ENCODE results near the gene AGMO. TPM values are rescaled to one million over a fixed set of nuclear protein-coding genes. Genes with fewer than 3 reads are reported as not detected.

The AGMO gene
- total and polyA plus RNA-seq, 7 donors: 0.16 to 0.42 (median 0.36) TPM; not detected in 4

DNA sequence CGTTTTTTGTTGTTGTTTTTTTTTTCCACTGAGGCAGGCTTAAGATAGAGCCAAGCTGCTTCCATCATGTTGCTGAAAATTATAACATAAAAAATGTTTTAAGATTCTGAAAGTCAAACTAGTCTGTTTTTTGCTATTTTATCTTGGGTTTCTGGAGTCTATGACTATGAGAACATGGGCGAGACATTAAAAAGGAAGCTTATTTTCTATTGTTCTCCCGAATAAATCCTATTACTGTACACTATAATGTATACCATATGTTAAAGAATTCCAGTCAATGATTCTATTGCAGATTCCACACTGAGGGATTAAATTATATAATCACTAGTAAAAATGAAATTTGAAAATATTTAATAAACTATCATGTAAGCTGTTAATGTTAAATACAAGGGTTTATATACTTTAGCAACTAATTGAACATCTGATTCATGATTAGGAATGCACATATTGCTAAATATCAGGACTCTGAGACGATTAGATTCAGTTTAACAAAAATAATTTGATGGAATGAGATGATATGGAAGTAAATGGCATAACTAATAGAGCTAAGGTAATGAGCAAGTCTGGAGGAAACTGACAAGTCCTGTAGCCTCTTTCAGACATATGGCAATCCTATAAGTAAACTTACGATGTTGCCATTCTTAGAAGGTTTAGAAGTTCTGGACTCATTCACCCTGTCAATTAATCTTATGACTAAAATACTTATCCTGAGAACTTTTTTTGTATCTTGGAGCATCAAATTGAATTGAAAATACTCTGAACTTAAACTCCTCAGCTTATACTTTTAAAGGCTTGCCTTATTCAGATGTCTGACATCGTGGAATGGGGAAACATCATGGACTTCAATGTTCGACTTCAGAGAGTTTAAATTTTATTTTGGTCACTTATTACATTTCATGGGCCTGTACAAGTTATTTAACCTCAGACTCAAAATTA is 364.5 kb downstream of the AGMO start:
- H3K27me3 ChIP-seq: no peaks in the 10 kb centered on the region
- no peak overlapping the region for H3K27ac ChIP-seq
- no peaks in the 10 kb centered on the region for H3K9me3 ChIP-seq
- 72 to 78% methylated on average over 7 of the region's 7 CpGs for WGBS, 2 donors
- intact Hi-C loops (cut with DNase I): no loop called here
- peaks cover 0 to 7% (median 0%) of the 10 kb centered on the region in 4 donors for H3K4me1 ChIP-seq
- TF ChIP-seq POLR2AphosphoS5 (IDR thresholded peaks at IDR 0.05): no peak
- TF ChIP-seq POLR2A (IDR thresholded peaks at IDR 0.05): no peak
- TF ChIP-seq EP300 (IDR thresholded peaks at IDR 0.05): no peak
- TF ChIP-seq, protein P1, sequence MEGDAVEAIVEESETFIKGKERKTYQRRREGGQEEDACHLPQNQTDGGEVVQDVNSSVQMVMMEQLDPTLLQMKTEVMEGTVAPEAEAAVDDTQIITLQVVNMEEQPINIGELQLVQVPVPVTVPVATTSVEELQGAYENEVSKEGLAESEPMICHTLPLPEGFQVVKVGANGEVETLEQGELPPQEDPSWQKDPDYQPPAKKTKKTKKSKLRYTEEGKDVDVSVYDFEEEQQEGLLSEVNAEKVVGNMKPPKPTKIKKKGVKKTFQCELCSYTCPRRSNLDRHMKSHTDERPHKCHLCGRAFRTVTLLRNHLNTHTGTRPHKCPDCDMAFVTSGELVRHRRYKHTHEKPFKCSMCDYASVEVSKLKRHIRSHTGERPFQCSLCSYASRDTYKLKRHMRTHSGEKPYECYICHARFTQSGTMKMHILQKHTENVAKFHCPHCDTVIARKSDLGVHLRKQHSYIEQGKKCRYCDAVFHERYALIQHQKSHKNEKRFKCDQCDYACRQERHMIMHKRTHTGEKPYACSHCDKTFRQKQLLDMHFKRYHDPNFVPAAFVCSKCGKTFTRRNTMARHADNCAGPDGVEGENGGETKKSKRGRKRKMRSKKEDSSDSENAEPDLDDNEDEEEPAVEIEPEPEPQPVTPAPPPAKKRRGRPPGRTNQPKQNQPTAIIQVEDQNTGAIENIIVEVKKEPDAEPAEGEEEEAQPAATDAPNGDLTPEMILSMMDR (IDR thresholded peaks at IDR 0.05): no peak
- no peak overlapping the region for H3K4me3 ChIP-seq
- H3K36me3 ChIP-seq: no peaks in the 10 kb centered on the region
- no peak for DNase-seq

DNA sequence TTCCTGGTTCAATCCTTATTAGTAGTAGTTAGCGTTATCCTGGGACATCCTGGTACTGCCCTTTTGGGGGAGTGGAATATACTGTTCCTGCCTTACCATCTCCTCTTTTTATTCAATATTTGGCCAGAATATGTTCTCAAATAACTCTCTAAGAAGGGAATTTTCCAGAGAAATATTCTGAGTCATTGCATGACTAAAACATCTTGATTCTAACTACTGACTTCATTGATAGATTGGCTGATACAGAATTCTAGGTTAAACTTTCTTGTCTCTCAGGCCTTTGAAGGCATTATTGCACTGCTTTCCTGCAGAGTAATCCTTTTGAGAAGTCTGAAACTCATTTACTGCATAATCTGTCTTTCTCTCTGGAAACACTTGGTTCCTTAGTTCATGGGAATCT is 383.8 kb downstream of the AGMO start:
- H3K27ac ChIP-seq: no peak overlapping the region
- H3K4me1 ChIP-seq: no peaks in the 10 kb centered on the region
- no peaks in the 10 kb centered on the region for H3K36me3 ChIP-seq
- TF ChIP-seq EP300 (IDR thresholded peaks at IDR 0.05): no peak
- TF ChIP-seq, protein P1 (IDR thresholded peaks at IDR 0.05): no peak
- no peak for TF ChIP-seq POLR2AphosphoS5 (IDR thresholded peaks at IDR 0.05)
- no peak for TF ChIP-seq POLR2A (IDR thresholded peaks at IDR 0.05)
- H3K9me3 ChIP-seq: no peaks in the 10 kb centered on the region
- intact Hi-C loops (cut with DNase I): no loop called here
- DNase-seq: no peak
- WGBS, 2 donors: 82 to 96% methylated on average over 1 of the region's 1 CpG
- no peaks in the 10 kb centered on the region for H3K27me3 ChIP-seq
- H3K4me3 ChIP-seq: no peak overlapping the region

DNA sequence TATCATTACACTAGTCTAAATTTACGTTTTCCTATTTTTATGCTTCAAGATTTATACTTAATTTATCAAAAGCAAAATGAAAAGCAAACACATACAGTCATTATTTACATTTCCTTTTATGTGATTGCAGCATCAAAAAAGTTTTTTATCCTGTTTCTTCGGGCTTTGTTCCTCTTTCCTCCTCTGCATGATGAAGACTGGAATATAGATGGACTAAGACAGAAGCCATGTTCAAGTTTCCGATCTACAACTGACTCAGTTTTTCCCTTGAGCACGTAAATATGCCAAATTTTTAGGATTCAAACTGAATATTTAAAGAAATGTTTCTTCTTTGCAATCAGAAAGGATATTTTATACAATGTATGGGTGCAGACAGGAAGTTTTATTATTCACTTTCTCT is 385.7 kb downstream of the AGMO start:
- no peaks in the 10 kb centered on the region for H3K27me3 ChIP-seq
- H3K4me1 ChIP-seq: no peaks in the 10 kb centered on the region
- 45 to 53% methylated on average over 4 of the region's 4 CpGs for WGBS, 2 donors
- no peaks in the 10 kb centered on the region for H3K36me3 ChIP-seq
- intact Hi-C loops (cut with DNase I): no loop called here
- no peaks in the 10 kb centered on the region for H3K9me3 ChIP-seq
- no peak overlapping the region for H3K4me3 ChIP-seq
- no peak for TF ChIP-seq POLR2A (IDR thresholded peaks at IDR 0.05)
- no peak for TF ChIP-seq POLR2AphosphoS5 (IDR thresholded peaks at IDR 0.05)
- TF ChIP-seq, protein P1 (IDR thresholded peaks at IDR 0.05): no peak
- no peak for TF ChIP-seq EP300 (IDR thresholded peaks at IDR 0.05)
- H3K27ac ChIP-seq: no peak overlapping the region
- DNase-seq: no peak

DNA sequence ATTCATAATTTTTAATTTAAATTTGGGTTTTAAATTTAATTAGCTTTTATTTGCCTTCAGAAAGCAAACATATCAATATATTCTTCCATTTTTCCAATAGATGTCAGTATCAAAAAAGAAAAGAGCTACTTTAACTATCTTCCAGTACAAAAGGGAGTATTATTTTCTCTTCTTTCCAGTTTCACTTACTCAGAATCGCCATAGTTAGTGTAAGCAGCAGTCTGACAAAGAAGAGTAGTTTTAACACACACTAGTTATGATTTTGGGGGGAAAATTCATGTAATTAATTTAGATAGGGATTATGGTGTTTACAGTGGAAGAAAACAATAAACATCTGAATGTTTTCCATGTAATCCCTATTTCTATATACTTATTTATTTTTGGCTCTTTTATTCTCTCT is 386.7 kb downstream of the AGMO start:
- 62 to 67% methylated on average over 1 of the region's 1 CpG for WGBS, 2 donors
- Histone ChIP-seq H3K36me3 (no peaks in the 10 kb centered on the region), H3K27me3 (no peaks in the 10 kb centered on the region), H3K9me3 (no peaks in the 10 kb centered on the region), H3K4me1 (no peaks in the 10 kb centered on the region), H3K4me3 (no peak overlapping the region), H3K27ac (no peak overlapping the region)
- intact Hi-C loops (cut with DNase I): no loop called here
- DNase-seq: no peak
- TF ChIP-seq EP300 (IDR thresholded peaks at IDR 0.05): no peak
- no peak for TF ChIP-seq POLR2AphosphoS5 (IDR thresholded peaks at IDR 0.05)
- no peak for TF ChIP-seq POLR2A (IDR thresholded peaks at IDR 0.05)
- TF ChIP-seq, protein P1 (IDR thresholded peaks at IDR 0.05): no peak
